IMR-90 (cell line): ENCODE measurements around the gene ATF4. TPM values are rescaled to one million over a fixed set of nuclear protein-coding genes. Genes with fewer than 3 reads are reported as not detected.

Experiments
- ATAC-seq: fragments of 200-7000 bp; cut with Tn5 transposase; 2 replicates; pipeline ENCODE4 v1.9.1; 2020; ENCODE audit warnings: low read depth, mild to moderate bottlenecking, moderate library complexity
- BruUV-seq: library from RNA; stranded (reverse); fragments of 400-500 nt; replicated peaks from 2 replicates; lab custom pipeline; 2021; lab: Mats Ljungman, UMichigan
- CTCF ChIA-PET: fragments of 300-600 bp; formaldehyde crosslinking; extraction: SDS; loops from one replicate; lab custom pipeline; 2021; ENCODE audit warnings: antibody characterized with exemption; lab: Yijun Ruan, JAX
- POLR2A ChIA-PET: fragments of 300-600 bp; sonication (Branson Sonifier 250); formaldehyde crosslinking; loops from one replicate; lab custom pipeline; 2022; ENCODE audit warnings: antibody characterized with exemption; ENCODE audit not compliant: unreplicated experiment; lab: Charles Lee
- DNase-seq: peaks from one replicate; pipeline ENCODE4 v3.0.0; 2013
- H2AFZ ChIP-seq: replicated peaks from 2 replicates; pipeline ENCODE3; 2013; ENCODE audit warnings: low read length, mild to moderate bottlenecking; ENCODE audit not compliant: poor library complexity
- H2AK5ac ChIP-seq: 2 replicates; pipeline ENCODE4 v1.6.1; 2013; ENCODE audit warnings: low read depth, low read length, inconsistent platforms
- H2AK9ac ChIP-seq: replicated peaks from 2 replicates; pipeline ENCODE3; 2013; ENCODE audit warnings: mild to moderate bottlenecking, low read depth, low read length, moderate library complexity; ENCODE audit not compliant: poor library complexity
- H2BK120ac ChIP-seq: 2 replicates; pipeline ENCODE4 v1.6.1; 2013; ENCODE audit warnings: low read depth, low read length, inconsistent platforms
- H2BK15ac ChIP-seq: 3 replicates; pipeline ENCODE4 v1.6.1; 2013; ENCODE audit warnings: low read depth, low read length, inconsistent platforms
- H2BK20ac ChIP-seq: 2 replicates; pipeline ENCODE4 v1.6.1; 2013; ENCODE audit warnings: low read depth, mild to moderate bottlenecking, inconsistent platforms, low read length, moderate library complexity
- H2BK5ac ChIP-seq: 2 replicates; pipeline ENCODE4 v1.6.1; 2013; ENCODE audit warnings: mild to moderate bottlenecking, low read depth, low read length, inconsistent platforms; ENCODE audit not compliant: poor library complexity, severe bottlenecking
- H3K14ac ChIP-seq: replicated peaks from 2 replicates; pipeline ENCODE4 v1.6.1; 2013; ENCODE audit warnings: low read depth, low read length, inconsistent platforms
- H3K18ac ChIP-seq: 2 replicates; pipeline ENCODE4 v1.6.1; 2013; ENCODE audit warnings: low read depth, low read length, control low read depth
- H3K23ac ChIP-seq: 2 replicates; pipeline ENCODE4 v1.6.1; 2013; ENCODE audit warnings: low read depth, low read length, inconsistent platforms
- H3K27ac ChIP-seq: 2 replicates; pipeline ENCODE4 v1.5.1; 2013; ENCODE audit warnings: mild to moderate bottlenecking, control low read depth, low read length; ENCODE audit not compliant: insufficient read depth
- H3K27me3 ChIP-seq: 2 replicates; pipeline ENCODE4 v1.6.1; 2013; ENCODE audit warnings: low read length; ENCODE audit not compliant: control insufficient read depth, insufficient read depth
- H3K36me3 ChIP-seq: 2 replicates; pipeline ENCODE4 v1.6.1; 2013; ENCODE audit warnings: low read length, mixed read lengths; ENCODE audit not compliant: control insufficient read depth, insufficient read depth
- H3K4ac ChIP-seq: 2 replicates; pipeline ENCODE4 v1.6.1; 2013; ENCODE audit warnings: low read depth, low read length, inconsistent platforms
- H3K4me1 ChIP-seq: 2 replicates; pipeline ENCODE4 v1.6.1; 2013; ENCODE audit warnings: low read length, mixed read lengths; ENCODE audit not compliant: control insufficient read depth, insufficient read depth
- H3K4me2 ChIP-seq: 2 replicates; pipeline ENCODE4 v1.6.1; 2013; ENCODE audit warnings: low read depth, mild to moderate bottlenecking, control low read depth, low read length, moderate library complexity
- H3K4me3 ChIP-seq: 2 replicates; pipeline ENCODE4 v1.5.1; 2013; ENCODE audit warnings: low read depth, mild to moderate bottlenecking, control low read depth, low read length, moderate library complexity; ENCODE audit not compliant: insufficient read depth
- H3K56ac ChIP-seq: 2 replicates; pipeline ENCODE4 v1.6.1; 2013; ENCODE audit warnings: low read length, inconsistent platforms; ENCODE audit not compliant: insufficient read depth; ENCODE audit errors: extremely low read depth
- H3K79me1 ChIP-seq, 2 experiments: 2 replicates each; pipeline ENCODE4 v1.6.1; 2013; ENCODE audit warnings: low read length in 2 of 2, inconsistent platforms in 1 of 2, low read depth in 1 of 2
- H3K9ac ChIP-seq: 2 replicates; pipeline ENCODE4 v1.6.1; 2013; ENCODE audit warnings: low read depth, low read length, control low read depth
- H3K9me1 ChIP-seq: 2 replicates; pipeline ENCODE4 v1.6.1; 2013; ENCODE audit warnings: low read length, inconsistent platforms; ENCODE audit not compliant: insufficient read depth
- H3K9me3 ChIP-seq: 2 replicates; pipeline ENCODE4 v1.6.1; 2013; ENCODE audit warnings: low read length; ENCODE audit not compliant: control insufficient read depth, insufficient read depth
- H4K20me1 ChIP-seq: 2 replicates; pipeline ENCODE4 v1.6.1; 2013; ENCODE audit warnings: low read length, inconsistent platforms; ENCODE audit not compliant: insufficient read depth
- H4K5ac ChIP-seq: 2 replicates; pipeline ENCODE4 v1.6.1; 2013; ENCODE audit warnings: mild to moderate bottlenecking, low read depth, low read length, control low read depth
- H4K8ac ChIP-seq, 2 experiments: 2 replicates each; pipeline ENCODE4 v1.6.1; 2013; ENCODE audit warnings: low read depth in 2 of 2, low read length in 2 of 2, control low read depth in 1 of 2, inconsistent platforms in 1 of 2
- H4K91ac ChIP-seq: 2 replicates; pipeline ENCODE4 v1.6.1; 2013; ENCODE audit warnings: low read depth, low read length, inconsistent platforms; ENCODE audit not compliant: insufficient read depth
- BHLHE40 ChIP-seq: fragments of 150-350 bp; IDR thresholded peaks from 2 replicates; pipeline ENCODE4 v1.6.1; 2016; ENCODE audit warnings: mild to moderate bottlenecking, low read depth, low read length
- CEBPB ChIP-seq: IDR thresholded peaks from 2 replicates; pipeline ENCODE4 v1.6.1; 2012; ENCODE audit warnings: low read depth, low read length, improper control_type of control experiment
- CHD1 ChIP-seq: IDR thresholded peaks from 2 replicates; pipeline ENCODE4 v1.6.1; 2012; ENCODE audit warnings: low read depth, low read length, improper control_type of control experiment
- CTCF ChIP-seq: conservative IDR thresholded peaks from 2 replicates; pipeline ENCODE4 v1.5.1; 2012; ENCODE audit warnings: mild to moderate bottlenecking, low read depth, low read length, improper control_type of control experiment
- ELK1 ChIP-seq: fragments of 150-350 bp; IDR thresholded peaks from 2 replicates; pipeline ENCODE4 v1.6.1; 2016; ENCODE audit warnings: low read depth, mild to moderate bottlenecking, low read length, moderate library complexity, borderline replicate concordance
- FOS ChIP-seq: fragments of 150-350 bp; IDR thresholded peaks from 2 replicates; pipeline ENCODE4 v1.6.1; 2016; ENCODE audit warnings: low read depth, low read length
- MAFK ChIP-seq: IDR thresholded peaks from 2 replicates; pipeline ENCODE4 v1.6.1; 2012; ENCODE audit warnings: low read depth, low read length, improper control_type of control experiment
- MAZ ChIP-seq: IDR thresholded peaks from 2 replicates; pipeline ENCODE4 v1.6.1; 2012; ENCODE audit warnings: low read depth, mild to moderate bottlenecking, low read length, improper control_type of control experiment, moderate library complexity, borderline replicate concordance
- MXI1 ChIP-seq: IDR thresholded peaks from 2 replicates; pipeline ENCODE4 v1.6.1; 2012; ENCODE audit warnings: low read depth, mild to moderate bottlenecking, low read length, moderate library complexity, borderline replicate concordance
- NFE2L2 ChIP-seq: fragments of 150-350 bp; IDR thresholded peaks from 2 replicates; pipeline ENCODE4 v1.6.1; 2016; ENCODE audit warnings: low read depth, mild to moderate bottlenecking, low read length
- POLR2A ChIP-seq: IDR thresholded peaks from 2 replicates; pipeline ENCODE4 v1.6.1; 2012; ENCODE audit warnings: mild to moderate bottlenecking, low read depth, low read length
- RAD21 ChIP-seq: IDR thresholded peaks from 2 replicates; pipeline ENCODE4 v1.6.1; 2012; ENCODE audit warnings: low read length, improper control_type of control experiment
- RCOR1 ChIP-seq: IDR thresholded peaks from 2 replicates; pipeline ENCODE4 v1.6.1; 2012; ENCODE audit warnings: mild to moderate bottlenecking, low read length, improper control_type of control experiment; ENCODE audit not compliant: insufficient replicate concordance
- RFX5 ChIP-seq: IDR thresholded peaks from 2 replicates; pipeline ENCODE4 v1.8.0; 2012; ENCODE audit warnings: low read depth, mild to moderate bottlenecking, low read length, moderate library complexity
- SMC3 ChIP-seq: fragments of 150-350 bp; IDR thresholded peaks from 2 replicates; pipeline ENCODE4 v1.6.1; 2016; ENCODE audit warnings: low read depth, mild to moderate bottlenecking, antibody characterized with exemption, low read length, moderate library complexity
- USF2 ChIP-seq: fragments of 150-350 bp; IDR thresholded peaks from 2 replicates; pipeline ENCODE4 v1.6.1; 2017; ENCODE audit warnings: mild to moderate bottlenecking, antibody characterized with exemption, low read length, low read depth
- WGBS, 2 experiments: methylation state at CpG; one replicate each; pipeline versions ENCODE4 v1.1.5 to v1.1.7; 2013; ENCODE audit warnings: missing lambda C conversion rate in 2 of 2; ENCODE audit not compliant: insufficient read length in 1 of 2; ENCODE audit errors: extremely low coverage in 2 of 2; 5-methylcytosine and 5-hydroxymethylcytosine counted together
- dilution Hi-C: fragments of 300-500 bp; cut with HindIII; formaldehyde crosslinking; loops from one replicate; pipeline ENCODE4 v1.14.3; 2018; ENCODE audit warnings: low sequenced_read_pairs; ENCODE audit not compliant: unreplicated experiment
- in situ Hi-C: fragments of 300-500 bp; cut with MboI; formaldehyde crosslinking; loops from 3 replicates; pipeline ENCODE4 v1.14.3; 2019; ENCODE audit warnings: low sequenced_read_pairs, inconsistent platforms, mixed read lengths
- intact Hi-C: fragments of 100-400 bp; cut with micrococcal nuclease; formaldehyde crosslinking; loops from 2 replicates; pipeline ENCODE4 v1.10.0; 2022
- polyA plus RNA-seq, 3 experiments: library from polyadenylated mRNA; depleted of rRNA; stranded (reverse); fragments of >200 nt; gene quantifications; 2 replicates each; pipeline ENCODE4 v1.2.3, GENCODE V29; 2012; ENCODE audit warnings: low replicate concordance in 1 of 3
- total RNA-seq: library from RNA; depleted of rRNA; stranded (reverse); fragments of >200 nt; gene quantifications from 2 replicates; pipeline ENCODE4 v1.2.3, GENCODE V29; 2012

ATF4 gene
- total and polyA plus RNA-seq, 2 of the 4 experiments (the other 2 are of a cell fraction) = 148 to 662 TPM

GRCh38 chr22:39554151-39554550 is 33.8 kb downstream of the ATF4 start:
- no peak overlapping the region for H2AFZ ChIP-seq
- no peak overlapping the region for H2BK120ac ChIP-seq
- H3K27ac ChIP-seq = no peak overlapping the region
- H3K79me1 ChIP-seq = no peaks in the 10 kb centered on the region
- no peaks in the 10 kb centered on the region; the same call in 1 of the 2 replicates for H3K4me1 ChIP-seq
- no TSS peak for BruUV-seq
- no peak for TF ChIP-seq CHD1
- TF ChIP-seq RCOR1 = no peak
- TF ChIP-seq BHLHE40 = no peak
- TF ChIP-seq USF2 = no peak
- no peak for TF ChIP-seq RAD21
- no peak for TF ChIP-seq MAFK
- no peak for TF ChIP-seq NFE2L2
- no peak for TF ChIP-seq SMC3
- no peak for TF ChIP-seq CEBPB
- no peak for TF ChIP-seq ELK1
- TF ChIP-seq RFX5 = no peak
- no peak for TF ChIP-seq CTCF
- no peak for TF ChIP-seq MXI1
- no peak for TF ChIP-seq FOS
- no peak for TF ChIP-seq POLR2A
- no peak for TF ChIP-seq MAZ
- no peak overlapping the region for H3K18ac ChIP-seq
- in situ Hi-C loops = no loop called here
- intact Hi-C loops = no loop called here
- no peak overlapping the region for H2BK20ac ChIP-seq
- H3K4ac ChIP-seq = no peak overlapping the region
- no peak overlapping the region for H4K8ac ChIP-seq
- no peaks in the 10 kb centered on the region for H3K9me1 ChIP-seq
- H3K27me3 ChIP-seq = peaks cover 76% of the 10 kb centered on the region
- no CpG with 5 or more reads among the region's 3 CpGs for WGBS, 2 experiments
- no peak overlapping the region for H3K4me2 ChIP-seq
- no peak overlapping the region for H3K23ac ChIP-seq
- no peak overlapping the region for H3K9ac ChIP-seq
- no peaks in the 10 kb centered on the region for H3K9me3 ChIP-seq
- H4K5ac ChIP-seq = no peak overlapping the region
- no peaks in the 10 kb centered on the region for H3K36me3 ChIP-seq
- H3K56ac ChIP-seq = no peak overlapping the region
- no peaks in the 10 kb centered on the region for H4K20me1 ChIP-seq
- H3K4me3 ChIP-seq = no peak overlapping the region
- H3K14ac ChIP-seq = no peak overlapping the region
- dilution Hi-C loops = no loop called here
- ATAC-seq = no peak
- CTCF ChIA-PET = no interaction called here
- H4K91ac ChIP-seq = no peak overlapping the region
- no peak overlapping the region for H2AK5ac ChIP-seq
- DNase-seq = no peak
- no peak overlapping the region for H2AK9ac ChIP-seq
- H2BK15ac ChIP-seq = no peak overlapping the region
- POLR2A ChIA-PET = no interaction called here
- no peak overlapping the region for H2BK5ac ChIP-seq
